ENCODE data around the gene KREMEN1. TPM values are rescaled to one million over a fixed set of nuclear protein-coding genes. Genes with fewer than 3 reads are reported as not detected.
A peak's percentile ranks its signal among the peaks of the same experiment; 100 is the strongest.
"Not testable (repeated sequence)": the region's sequence is repeated elsewhere in the genome, so short reads cannot be mapped to it uniquely, and the experiment has no call there.

KREMEN1 gene
- total RNA-seq, 1 donor from 2014 or later = 24.6 TPM

DNA sequence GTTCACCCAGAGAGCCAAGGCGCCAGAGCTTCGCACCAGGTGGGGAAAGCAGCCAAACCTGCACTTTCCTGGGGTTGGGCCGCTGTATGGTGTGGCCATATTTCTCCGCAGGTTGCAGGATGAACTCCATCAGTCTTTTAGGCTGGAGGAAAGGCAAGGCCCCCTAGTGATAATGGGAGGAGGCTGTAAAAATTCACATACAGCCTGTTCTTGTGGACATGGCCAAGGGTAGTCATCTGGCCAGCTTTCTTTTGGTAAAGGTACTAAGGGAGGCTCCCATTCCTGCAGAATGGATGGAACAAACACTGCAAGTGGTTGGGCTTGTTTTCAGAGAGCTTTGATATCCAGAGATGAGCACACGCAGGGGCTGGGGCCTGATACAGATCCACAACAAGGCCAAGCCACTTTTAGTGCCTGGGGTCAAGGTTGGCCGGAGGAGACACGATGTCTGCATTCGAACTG is 40.8 kb upstream of the KREMEN1 start:
- Histone ChIP-seq H3K9me3 (no peaks in the 10 kb centered on the region), H3K27ac (peak overlapping the region; percentile 91), H3K36me3 (no peaks in the 10 kb centered on the region), H3K4me1 (peaks cover 32% of the 10 kb centered on the region), H3K27me3 (no peaks in the 10 kb centered on the region), H3K4me3 (peak overlapping the region in 1 of 2 donors; percentile 50)
- TF ChIP-seq POLR2A (IDR thresholded peaks at IDR 0.05) (no peak), POLR2AphosphoS5 (IDR thresholded peaks at IDR 0.05; ENCODE audit: insufficient read depth in 1 of 2, low read depth in 1 of 2) (no peak)
- TF ChIP-seq, protein P1, sequence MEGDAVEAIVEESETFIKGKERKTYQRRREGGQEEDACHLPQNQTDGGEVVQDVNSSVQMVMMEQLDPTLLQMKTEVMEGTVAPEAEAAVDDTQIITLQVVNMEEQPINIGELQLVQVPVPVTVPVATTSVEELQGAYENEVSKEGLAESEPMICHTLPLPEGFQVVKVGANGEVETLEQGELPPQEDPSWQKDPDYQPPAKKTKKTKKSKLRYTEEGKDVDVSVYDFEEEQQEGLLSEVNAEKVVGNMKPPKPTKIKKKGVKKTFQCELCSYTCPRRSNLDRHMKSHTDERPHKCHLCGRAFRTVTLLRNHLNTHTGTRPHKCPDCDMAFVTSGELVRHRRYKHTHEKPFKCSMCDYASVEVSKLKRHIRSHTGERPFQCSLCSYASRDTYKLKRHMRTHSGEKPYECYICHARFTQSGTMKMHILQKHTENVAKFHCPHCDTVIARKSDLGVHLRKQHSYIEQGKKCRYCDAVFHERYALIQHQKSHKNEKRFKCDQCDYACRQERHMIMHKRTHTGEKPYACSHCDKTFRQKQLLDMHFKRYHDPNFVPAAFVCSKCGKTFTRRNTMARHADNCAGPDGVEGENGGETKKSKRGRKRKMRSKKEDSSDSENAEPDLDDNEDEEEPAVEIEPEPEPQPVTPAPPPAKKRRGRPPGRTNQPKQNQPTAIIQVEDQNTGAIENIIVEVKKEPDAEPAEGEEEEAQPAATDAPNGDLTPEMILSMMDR (IDR thresholded peaks at IDR 0.05) = no peak
- intact Hi-C loops (cut with DNase I) = no loop called here
- no peak for DNase-seq (ENCODE audit: extremely low spot score in 2 of 2)

DNA sequence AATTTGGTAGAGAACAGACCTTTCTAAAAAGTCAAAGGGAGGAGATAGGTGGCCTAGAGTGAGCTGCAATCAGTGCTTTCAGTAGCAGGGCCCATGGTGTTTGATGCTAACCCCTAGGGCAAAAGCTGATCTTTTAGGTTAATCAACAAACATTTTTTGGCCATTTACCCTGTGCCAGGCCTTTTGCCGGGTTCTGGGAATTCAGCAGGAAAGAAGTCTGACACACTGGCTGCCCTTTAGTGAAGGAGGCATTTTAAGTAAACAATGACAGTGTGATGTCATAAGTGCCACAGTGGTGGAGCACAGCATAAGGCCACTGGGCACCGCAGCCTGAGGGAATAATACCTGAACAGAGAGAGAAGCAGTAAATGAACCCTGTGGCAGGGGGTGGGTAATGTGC is 40.3 kb upstream of the KREMEN1 start:
- TF ChIP-seq POLR2AphosphoS5 (IDR thresholded peaks at IDR 0.05; ENCODE audit: insufficient read depth in 1 of 2, low read depth in 1 of 2) = no peak
- TF ChIP-seq, protein P1 (IDR thresholded peaks at IDR 0.05) = no peak
- no peak for TF ChIP-seq POLR2A (IDR thresholded peaks at IDR 0.05)
- Histone ChIP-seq H3K36me3 (no peaks in the 10 kb centered on the region), H3K4me1 (peaks cover 32% of the 10 kb centered on the region), H3K27ac (peak overlapping the region; percentile 91), H3K27me3 (no peaks in the 10 kb centered on the region), H3K4me3 (no peak overlapping the region), H3K9me3 (no peaks in the 10 kb centered on the region)
- intact Hi-C loops (cut with DNase I) = no loop called here
- no peak for DNase-seq (ENCODE audit: extremely low spot score in 2 of 2)

DNA sequence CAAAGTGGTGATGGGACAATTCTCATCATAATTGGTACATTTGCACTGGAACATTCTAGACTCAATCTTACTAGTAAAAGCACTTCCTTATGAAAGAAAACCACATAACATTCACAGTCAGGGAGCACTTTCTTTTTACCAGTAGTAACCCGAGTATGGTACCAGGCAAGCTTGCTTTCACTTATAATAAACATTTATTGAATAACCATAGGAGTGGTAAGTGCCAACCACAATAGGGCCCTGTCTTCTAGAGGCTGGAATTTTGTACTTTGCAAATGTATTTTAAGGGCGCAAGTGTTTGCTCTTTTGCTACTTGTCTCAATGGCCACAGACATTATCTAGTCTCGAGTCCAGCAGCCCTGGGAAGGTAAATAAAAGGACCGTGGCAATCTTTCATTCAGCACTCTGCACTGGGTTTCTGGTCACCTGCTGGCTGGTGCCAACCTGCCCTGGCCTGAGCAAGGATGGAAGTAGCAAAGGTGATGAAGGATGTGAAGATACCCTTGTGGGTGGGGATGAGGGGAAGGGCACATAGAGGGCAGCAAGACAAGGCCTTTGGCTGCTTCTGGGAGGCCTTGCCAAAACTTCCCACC is 35.4 kb upstream of the KREMEN1 start:
- TF ChIP-seq POLR2A (IDR thresholded peaks at IDR 0.05) = no peak
- intact Hi-C loops (cut with DNase I) = no loop called here
- DNase-seq (ENCODE audit: extremely low spot score in 2 of 2) = no peak
- H3K9me3 ChIP-seq = no peaks in the 10 kb centered on the region
- no peak overlapping the region for H3K27ac ChIP-seq
- H3K4me1 ChIP-seq = peaks cover 7% of the 10 kb centered on the region
- no peaks in the 10 kb centered on the region for H3K27me3 ChIP-seq
- no peak overlapping the region for H3K4me3 ChIP-seq
- no peaks in the 10 kb centered on the region for H3K36me3 ChIP-seq

DNA sequence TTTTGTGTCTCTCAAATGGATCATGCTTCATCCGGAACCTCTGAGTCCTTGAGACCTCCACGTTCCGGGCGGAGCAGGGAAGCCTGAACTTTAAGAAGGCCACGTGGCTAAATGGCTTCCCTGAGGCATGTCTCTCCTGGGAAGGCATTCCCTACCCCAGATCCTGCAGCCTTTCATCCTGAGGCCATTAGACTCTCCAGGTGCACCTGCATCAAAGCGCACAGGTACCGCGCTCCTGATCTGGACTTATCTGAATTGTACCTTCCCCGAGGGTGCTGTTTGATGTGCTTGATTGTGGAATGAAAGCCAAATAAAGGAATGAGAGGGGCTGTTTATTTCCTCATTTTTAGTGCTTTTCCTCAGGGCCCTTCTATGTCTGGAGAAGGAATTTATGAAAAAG is 33.7 kb upstream of the KREMEN1 start:
- no peak for DNase-seq (ENCODE audit: extremely low spot score in 2 of 2)
- no peak for TF ChIP-seq POLR2AphosphoS5 (IDR thresholded peaks at IDR 0.05; ENCODE audit: insufficient read depth in 1 of 2, low read depth in 1 of 2)
- TF ChIP-seq, protein P1 (IDR thresholded peaks at IDR 0.05) = no peak
- TF ChIP-seq POLR2A (IDR thresholded peaks at IDR 0.05) = no peak
- Histone ChIP-seq H3K9me3 (no peaks in the 10 kb centered on the region), H3K27me3 (no peaks in the 10 kb centered on the region), H3K27ac (no peak overlapping the region), H3K36me3 (no peaks in the 10 kb centered on the region), H3K4me1 (peaks cover 9% of the 10 kb centered on the region), H3K4me3 (no peak overlapping the region)
- intact Hi-C loops (cut with DNase I) = no loop called here

DNA sequence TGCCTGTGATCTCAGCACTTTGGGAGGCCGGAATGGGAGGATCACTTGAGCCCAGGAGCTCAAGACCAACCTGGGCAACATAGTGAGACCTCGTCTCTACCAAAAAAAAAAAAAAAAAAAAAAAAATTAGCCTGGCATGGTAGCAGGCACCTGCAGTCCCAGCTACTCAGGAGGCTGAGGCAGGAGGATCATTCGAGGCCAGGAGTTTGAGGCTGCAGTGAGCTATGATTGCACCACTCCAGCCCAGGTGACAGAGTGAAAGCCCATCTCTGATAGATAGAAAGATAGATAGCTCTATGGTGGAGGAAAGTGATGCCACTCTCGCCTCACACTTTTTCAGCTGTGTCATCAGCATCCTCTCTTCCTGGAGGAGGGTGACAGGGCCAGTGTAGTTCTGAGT is 33.2 kb upstream of the KREMEN1 start:
- peaks cover 15% of the 10 kb centered on the region for H3K4me1 ChIP-seq
- intact Hi-C loops (cut with DNase I) = loop anchor here (5.0 kb wide), 2 partner anchors 177 to 192 kb away; no protein-coding TSS in a partner anchor
- H3K27ac ChIP-seq; H3K27me3 ChIP-seq; H3K36me3 ChIP-seq; DNase-seq (ENCODE audit: extremely low spot score in 2 of 2); H3K9me3 ChIP-seq; H3K4me3 ChIP-seq: not testable (repeated sequence)

DNA sequence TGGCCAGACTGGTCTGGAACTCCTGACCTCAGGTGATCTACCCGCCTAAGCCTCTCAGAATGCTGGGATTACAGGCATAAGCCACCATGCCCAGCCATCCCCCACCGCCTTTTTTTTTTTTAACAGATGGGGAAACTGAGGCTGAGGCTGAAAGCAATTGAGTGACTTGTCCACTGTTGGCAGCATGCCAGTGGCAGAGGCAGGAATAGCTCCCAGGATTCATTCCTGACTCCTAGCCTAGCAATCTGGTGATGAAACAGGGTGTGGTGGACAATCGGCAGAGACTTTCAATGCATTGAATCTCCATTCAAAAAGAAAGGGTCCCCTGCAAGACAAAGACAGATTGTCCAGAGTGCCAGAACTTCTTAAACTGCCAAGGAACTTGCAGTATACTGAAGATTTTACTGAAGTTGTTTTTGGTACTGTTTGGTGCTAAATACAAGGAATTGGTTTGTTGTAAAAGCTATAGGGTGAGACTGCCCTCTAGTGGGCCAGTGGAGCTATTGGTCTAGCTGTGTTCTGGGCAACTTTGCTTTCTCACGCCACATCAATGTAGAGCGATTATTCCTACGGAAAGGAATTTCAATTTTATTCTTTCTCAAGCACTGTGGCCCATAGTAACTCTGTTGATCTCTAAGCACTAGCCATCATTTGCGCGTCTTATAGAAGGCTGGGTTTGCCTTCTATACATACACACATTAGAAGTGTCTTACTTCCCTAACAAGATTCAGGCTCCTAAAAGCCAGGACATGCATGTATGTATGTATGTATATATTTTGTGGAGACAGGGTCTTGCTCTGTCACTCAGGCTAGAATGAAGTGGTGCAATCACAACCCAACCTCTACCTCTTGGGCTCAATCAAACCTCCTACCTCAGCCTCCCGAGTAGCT is 32.2 kb upstream of the KREMEN1 start:
- intact Hi-C loops (cut with DNase I) = loop anchor here (5.0 kb wide), 2 partner anchors 178 to 193 kb away; no protein-coding TSS in a partner anchor
- TF ChIP-seq, protein P1 (IDR thresholded peaks at IDR 0.05) = peak; percentile 82 to 96 (median 94)
- no peak for TF ChIP-seq POLR2A (IDR thresholded peaks at IDR 0.05)
- H3K27me3 ChIP-seq = no peaks in the 10 kb centered on the region
- no peaks in the 10 kb centered on the region for H3K36me3 ChIP-seq
- no peak overlapping the region for H3K4me3 ChIP-seq
- no peak for DNase-seq (ENCODE audit: extremely low spot score in 2 of 2)
- H3K4me1 ChIP-seq = peaks cover 19% of the 10 kb centered on the region
- H3K9me3 ChIP-seq = no peaks in the 10 kb centered on the region
- peak overlapping the region; percentile 50 for H3K27ac ChIP-seq
